HepG2 (cell line): ENCODE results near the gene GPBP1. TPM values are rescaled to one million over a fixed set of nuclear protein-coding genes. Genes with fewer than 3 reads are reported as not detected.

Experiments used
- ATAC-seq: fragments of 200-7000 bp; cut with Tn5 transposase; 3 replicates; pipeline ENCODE4 v1.9.1; 2020; ENCODE audit warnings: mild to moderate bottlenecking, moderate library complexity
- BruUV-seq: library from RNA; stranded (reverse); fragments of 400-500 nt; replicated peaks from 2 replicates; lab custom pipeline; 2021; lab: Mats Ljungman, UMichigan
- CTCF ChIA-PET: fragments of 300-600 bp; formaldehyde crosslinking; extraction: SDS; loops from one replicate; lab custom pipeline; 2021; ENCODE audit warnings: low total read pairs, inconsistent platforms, low intra/inter-chr PET ratio; lab: Yijun Ruan, JAX
- POLR2A ChIA-PET: fragments of 350-600 bp; sonication (Branson Sonifier 250); formaldehyde crosslinking; loops from one replicate; lab custom pipeline; 2020; ENCODE audit warnings: antibody characterized with exemption, inconsistent platforms; lab: Yijun Ruan, JAX
- DNase-seq: peaks from one replicate; pipeline ENCODE4 v3.0.0-alpha.2; 2015; ENCODE audit warnings: low spot score
- FAIRE-seq: peaks from 3 replicates; lab custom pipeline; 2011; peaks lifted over from hg19 to GRCh38; lab: Jason Lieb, UNC
- H2AFZ ChIP-seq: one replicate; pipeline ENCODE4 v1.6.1; 2011; ENCODE audit warnings: low read length, inconsistent platforms
- H3K27ac ChIP-seq: fragments of 300-600 bp; 3 replicates; pipeline ENCODE4 v1.8.0; 2011; ENCODE audit warnings: mixed run types, mild to moderate bottlenecking, mixed read lengths, low read length, inconsistent platforms; ENCODE audit not compliant: insufficient read depth; ENCODE audit errors: extremely low read length
- H3K27me3 ChIP-seq, 2 experiments: fragments of 200-600 bp in 1 of 2; 2 replicates in 1 of 2; 3 replicates in 1 of 2; pipeline versions ENCODE4 v1.6.0 to v1.8.0; 2011; ENCODE audit warnings: low read length in 2 of 2, mild to moderate bottlenecking in 2 of 2, moderate library complexity in 2 of 2, inconsistent platforms in 1 of 2; ENCODE audit not compliant: insufficient read depth in 2 of 2, control insufficient read depth in 1 of 2
- H3K36me3 ChIP-seq, 2 experiments: fragments of 200-600 bp in 1 of 2; replicated peaks in 1 of 2; 2 replicates in 1 of 2; 3 replicates in 1 of 2; pipeline versions ENCODE4 v1.5.1 to v1.8.0; 2011; ENCODE audit warnings: low read length in 2 of 2, inconsistent platforms in 1 of 2; ENCODE audit not compliant: insufficient read depth in 2 of 2, control insufficient read depth in 1 of 2
- H3K4me1 ChIP-seq: 2 replicates; pipeline ENCODE4 v1.5.1; 2012; ENCODE audit warnings: low read length, inconsistent platforms; ENCODE audit not compliant: insufficient read depth
- H3K4me2 ChIP-seq: 2 replicates; pipeline ENCODE4 v1.6.0; 2011; ENCODE audit warnings: low read depth, low read length, inconsistent platforms
- H3K4me3 ChIP-seq, 3 experiments: fragments of 200-600 bp in 1 of 3; sonication (generic), shearing (Covaris generic) in 1 of 3; replicated peaks in 1 of 3; 2 replicates each; pipeline ENCODE4 v1.5.1; 2011 to 2016; ENCODE audit warnings: low read length in 3 of 3, inconsistent platforms in 2 of 3, low read depth in 2 of 3, mild to moderate bottlenecking in 2 of 3, control low read depth in 1 of 3, mixed read lengths in 1 of 3; ENCODE audit not compliant: insufficient read depth in 1 of 3
- H3K79me2 ChIP-seq: one replicate; pipeline ENCODE4 v1.6.1; 2011; ENCODE audit warnings: low read length, inconsistent platforms; ENCODE audit not compliant: insufficient read depth
- H3K9ac ChIP-seq: 2 replicates; pipeline ENCODE4 v1.6.0; 2011; ENCODE audit warnings: mild to moderate bottlenecking, low read depth, low read length, inconsistent platforms; ENCODE audit not compliant: insufficient read depth
- H3K9me3 ChIP-seq: 2 replicates; pipeline ENCODE4 v1.5.1; 2012; ENCODE audit warnings: mild to moderate bottlenecking, low read length
- H4K20me1 ChIP-seq: 2 replicates; pipeline ENCODE4 v1.6.0; 2011; ENCODE audit warnings: inconsistent platforms, mild to moderate bottlenecking, low read length, moderate library complexity; ENCODE audit not compliant: insufficient read depth
- AGO2 ChIP-seq: fragments of 200-400 bp; formaldehyde crosslinking; optimal IDR thresholded peaks from 2 replicates; pipeline ENCODE3; 2017; ENCODE audit warnings: mild to moderate bottlenecking, low read depth, low read length, moderate library complexity
- LCORL ChIP-seq, 2 experiments: fragments of 450-650 bp in 1 of 2; sonication (generic) in 1 of 2; formaldehyde crosslinking in 1 of 2; IDR thresholded peaks; 2 replicates each; pipeline versions ENCODE4 v1.5.0 to v1.6.1; 2017 to 2020; ENCODE audit warnings: antibody characterized with exemption in 1 of 2, missing genetic modification reagents in 1 of 2
- MED8 ChIP-seq: sonication (generic); formaldehyde crosslinking; IDR thresholded peaks from 2 replicates; pipeline ENCODE4 v1.8.1; 2023; ENCODE audit warnings: mild to moderate bottlenecking, missing genetic modification reagents; ENCODE audit not compliant: insufficient replicate concordance
- MIXL1 ChIP-seq: IDR thresholded peaks from 2 replicates; pipeline ENCODE4 v1.6.1; 2016
- MNT ChIP-seq: fragments of 450-650 bp; IDR thresholded peaks from 2 replicates; pipeline ENCODE4 v1.6.1; 2016
- PAX8 ChIP-seq: sonication (generic); formaldehyde crosslinking; IDR thresholded peaks from 2 replicates; pipeline ENCODE4 v1.8.0; 2022; ENCODE audit warnings: mild to moderate bottlenecking, missing genetic modification reagents, borderline replicate concordance
- ZC3H4 ChIP-seq: sonication (generic); formaldehyde crosslinking; IDR thresholded peaks from 2 replicates; pipeline ENCODE4 v1.4.0; 2020; ENCODE audit warnings: missing genetic modification reagents, borderline replicate concordance
- ZNF337 ChIP-seq: sonication (generic); formaldehyde crosslinking; IDR thresholded peaks from 2 replicates; pipeline ENCODE4 v1.5.1; 2020; ENCODE audit warnings: missing genetic modification reagents, low read depth, mild to moderate bottlenecking, borderline replicate concordance
- ZNF547 ChIP-seq: sonication (generic); formaldehyde crosslinking; IDR thresholded peaks from 2 replicates; pipeline ENCODE4 v1.5.1; 2020; ENCODE audit warnings: mild to moderate bottlenecking, missing genetic modification reagents
- ZNF570 ChIP-seq: sonication (generic); formaldehyde crosslinking; IDR thresholded peaks from 2 replicates; pipeline ENCODE4 v1.4.0; 2020; ENCODE audit warnings: mild to moderate bottlenecking, missing genetic modification reagents, borderline replicate concordance
- ZNF660 ChIP-seq: sonication (generic); formaldehyde crosslinking; IDR thresholded peaks from 2 replicates; pipeline ENCODE4 v1.5.1; 2020; ENCODE audit warnings: mild to moderate bottlenecking, low read depth, missing genetic modification reagents, borderline replicate concordance
- WGBS: methylation state at CpG from one replicate; pipeline ENCODE4 v1.1.6; 2017; ENCODE audit warnings: low lambda C conversion rate; 5-methylcytosine and 5-hydroxymethylcytosine counted together
- in situ Hi-C: cut with HindIII; loops from 2 replicates; pipeline ENCODE4 v1.10.0; 2017; ENCODE audit warnings: low pct_unique_long_range_greater_than_20kb; ENCODE audit not compliant: extremely low pct_ligation_motif_present
- intact Hi-C: fragments of 100-400 bp; cut with micrococcal nuclease; formaldehyde crosslinking; loops from one replicate; pipeline ENCODE4 v1.10.0; 2022; ENCODE audit not compliant: unreplicated experiment
- polyA plus RNA-seq, 8 experiments: library from polyadenylated mRNA; depleted of rRNA in 3 of 8; stranded (reverse) in 7 of 8; unstranded in 1 of 8; fragments of >200 nt; fragmentation: Illumina TruSeq in 4 of 8; extraction: Trizol in 4 of 8; gene quantifications; 2 replicates each; pipeline versions ENCODE4 v1.2.1 to v1.2.3, GENCODE V29; 2011 to 2016; ENCODE audit warnings: low read depth in 4 of 8, missing spikeins in 1 of 8, mixed read lengths in 1 of 8; ENCODE audit not compliant: insufficient read depth in 1 of 8
- total RNA-seq, 5 experiments: library from RNA; depleted of rRNA; stranded (reverse); fragments of >200 nt; fragmentation: Illumina TruSeq; extraction: Trizol; gene quantifications; 2 replicates each; pipeline ENCODE4 v1.2.3, GENCODE V29; 2016; ENCODE audit warnings: low read depth in 1 of 5
- TF ChIP-seq, protein P1 (sequence below): sonication (generic); formaldehyde crosslinking; IDR thresholded peaks from 2 replicates; pipeline ENCODE4 v1.4.0; 2020; ENCODE audit warnings: mild to moderate bottlenecking, missing genetic modification reagents
- TF ChIP-seq, protein P2 (sequence below): conservative IDR thresholded peaks from 2 replicates; pipeline ENCODE4 v1.6.1; 2018; ENCODE audit warnings: missing genetic modification reagents

Gene GPBP1
- total and polyA plus RNA-seq, 2 of the 13 experiments (the other 11 are each of a cell fraction or from before 2014, with no cell fraction given), result 27.1 to 72.2 TPM

GRCh38 chr5:57133574-57133973, 40.3 kb upstream of the GPBP1 start:
- H3K9ac ChIP-seq, result no peak overlapping the region
- in situ Hi-C loops, result loop anchor here (25.0 kb wide), 1 partner anchor 171 kb away; the partner anchor contains the start of gene MIER3
- no peak overlapping the region for H3K27ac ChIP-seq
- FAIRE-seq, result no peak
- POLR2A ChIA-PET, result no interaction called here
- no peaks in the 10 kb centered on the region for H4K20me1 ChIP-seq
- ATAC-seq, result no peak
- WGBS, result 34% methylated on average over 2 of the region's 2 CpGs
- BruUV-seq, result no TSS peak
- CTCF ChIA-PET, result no interaction called here
- H3K27me3 ChIP-seq, result no peaks in the 10 kb centered on the region
- intact Hi-C loops, result no loop called here
- H3K79me2 ChIP-seq, result no peaks in the 10 kb centered on the region
- no peak for DNase-seq
- no peak overlapping the region for H3K4me2 ChIP-seq
- no peaks in the 10 kb centered on the region for H3K9me3 ChIP-seq
- H3K4me3 ChIP-seq, result no peak overlapping the region
- no peak overlapping the region for H2AFZ ChIP-seq
- peaks cover 36% of the 10 kb centered on the region for H3K4me1 ChIP-seq
- H3K36me3 ChIP-seq, result no peaks in the 10 kb centered on the region
- TF ChIP-seq MED8 (CRISPR knock-in tag) (no peak), AGO2 (no peak), ZNF570 (CRISPR knock-in tag) (no peak), MNT (no peak), PAX8 (CRISPR knock-in tag) (no peak), ZNF547 (CRISPR knock-in tag) (no peak), ZNF337 (CRISPR knock-in tag) (no peak), ZNF660 (CRISPR knock-in tag) (no peak), MIXL1 (CRISPR knock-in tag) (no peak), LCORL (IDR thresholded peaks at IDR 0.05) (no peak), LCORL (CRISPR knock-in tag; IDR thresholded peaks at IDR 0.05) (no peak), ZC3H4 (CRISPR knock-in tag) (no peak)
- TF ChIP-seq, protein P1, sequence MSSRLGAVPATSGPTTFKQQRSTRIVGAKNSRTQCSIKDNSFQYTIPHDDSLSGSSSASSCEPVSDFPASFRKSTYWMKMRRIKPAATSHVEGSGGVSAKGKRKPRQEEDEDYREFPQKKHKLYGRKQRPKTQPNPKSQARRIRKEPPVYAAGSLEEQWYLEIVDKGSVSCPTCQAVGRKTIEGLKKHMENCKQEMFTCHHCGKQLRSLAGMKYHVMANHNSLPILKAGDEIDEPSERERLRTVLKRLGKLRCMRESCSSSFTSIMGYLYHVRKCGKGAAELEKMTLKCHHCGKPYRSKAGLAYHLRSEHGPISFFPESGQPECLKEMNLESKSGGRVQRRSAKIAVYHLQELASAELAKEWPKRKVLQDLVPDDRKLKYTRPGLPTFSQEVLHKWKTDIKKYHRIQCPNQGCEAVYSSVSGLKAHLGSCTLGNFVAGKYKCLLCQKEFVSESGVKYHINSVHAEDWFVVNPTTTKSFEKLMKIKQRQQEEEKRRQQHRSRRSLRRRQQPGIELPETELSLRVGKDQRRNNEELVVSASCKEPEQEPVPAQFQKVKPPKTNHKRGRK (CRISPR knock-in tag), result no peak
- TF ChIP-seq, protein P2, sequence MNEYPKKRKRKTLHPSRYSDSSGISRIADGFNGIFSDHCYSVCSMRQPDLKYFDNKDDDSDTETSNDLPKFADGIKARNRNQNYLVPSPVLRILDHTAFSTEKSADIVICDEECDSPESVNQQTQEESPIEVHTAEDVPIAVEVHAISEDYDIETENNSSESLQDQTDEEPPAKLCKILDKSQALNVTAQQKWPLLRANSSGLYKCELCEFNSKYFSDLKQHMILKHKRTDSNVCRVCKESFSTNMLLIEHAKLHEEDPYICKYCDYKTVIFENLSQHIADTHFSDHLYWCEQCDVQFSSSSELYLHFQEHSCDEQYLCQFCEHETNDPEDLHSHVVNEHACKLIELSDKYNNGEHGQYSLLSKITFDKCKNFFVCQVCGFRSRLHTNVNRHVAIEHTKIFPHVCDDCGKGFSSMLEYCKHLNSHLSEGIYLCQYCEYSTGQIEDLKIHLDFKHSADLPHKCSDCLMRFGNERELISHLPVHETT, result no peak
